ENCODE results near the gene TRPM3.

DNA sequence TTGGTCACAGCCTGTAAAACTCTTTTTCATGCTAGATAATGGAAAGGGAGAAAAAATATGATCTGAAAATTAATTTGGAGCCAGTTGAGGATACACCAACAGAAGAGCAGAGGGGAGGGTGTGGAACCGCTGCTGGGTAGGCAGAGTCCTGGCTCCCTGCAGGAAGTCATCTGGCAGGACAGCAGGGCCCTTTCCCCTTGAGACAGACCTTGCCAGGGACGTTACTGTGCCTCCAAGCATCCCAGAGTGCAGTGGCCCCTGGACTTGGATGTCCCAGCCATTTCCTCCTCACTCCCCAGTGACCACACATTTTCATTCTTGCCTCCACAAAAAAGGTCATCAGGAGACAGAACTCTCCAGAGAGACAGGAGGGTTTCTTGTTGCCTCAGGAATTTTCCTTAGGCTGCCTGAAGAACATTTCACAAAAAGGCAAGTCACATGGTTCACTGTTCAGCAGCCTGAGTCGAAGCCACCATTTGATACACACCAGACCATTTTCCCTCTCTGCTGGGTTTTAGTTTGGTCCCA, 5.9 kb downstream of the TRPM3 start:
- TF ChIP-seq CTCF (IDR thresholded peaks at IDR 0.05) (no peak), EP300 (IDR thresholded peaks at IDR 0.05) (no peak)
